Mucosa of stomach (tissue), 1 donor: ENCODE data around the gene NXT1.

ENCODE experiments used
- H3K27me3 ChIP-seq: one replicate; pipeline ENCODE4 v1.7.0; 2013; ENCODE audit warnings: mild to moderate bottlenecking, low read length; ENCODE audit not compliant: control insufficient read depth, insufficient read depth
- H3K36me3 ChIP-seq: one replicate; pipeline ENCODE4 v1.7.0; 2013; ENCODE audit warnings: low read length; ENCODE audit not compliant: control insufficient read depth, insufficient read depth
- H3K4me1 ChIP-seq: one replicate; pipeline ENCODE4 v1.7.0; 2013; ENCODE audit warnings: mild to moderate bottlenecking, low read length; ENCODE audit not compliant: control insufficient read depth, insufficient read depth
- H3K4me3 ChIP-seq: one replicate; pipeline ENCODE4 v1.7.0; 2013; ENCODE audit warnings: low read length
- H3K9ac ChIP-seq: one replicate; pipeline ENCODE4 v1.7.0; 2013; ENCODE audit warnings: mild to moderate bottlenecking, low read length, moderate library complexity
- H3K9me3 ChIP-seq: one replicate; pipeline ENCODE4 v1.7.0; 2013; ENCODE audit warnings: mild to moderate bottlenecking, low read length, moderate library complexity; ENCODE audit not compliant: control insufficient read depth
- donor health status: Pancreatic carcinoma.

Gene NXT1

GRCh38 chr20:23363257-23363649 is 12.7 kb downstream of the NXT1 start:
- H3K27me3 ChIP-seq, result no peaks in the 10 kb centered on the region
- no peaks in the 10 kb centered on the region for H3K36me3 ChIP-seq
- peak overlapping the region; percentile 10 for H3K4me3 ChIP-seq
- peaks cover 44% of the 10 kb centered on the region for H3K4me1 ChIP-seq
- H3K9ac ChIP-seq, result peak overlapping the region; percentile 79
- H3K9me3 ChIP-seq, result no peaks in the 10 kb centered on the region

GRCh38 chr20:23365390-23366165 is 15.0 kb downstream of the NXT1 start:
- no peak overlapping the region for H3K9ac ChIP-seq
- peaks cover 26% of the 10 kb centered on the region for H3K4me1 ChIP-seq
- no peak overlapping the region for H3K4me3 ChIP-seq
- H3K27me3 ChIP-seq, result no peaks in the 10 kb centered on the region
- no peaks in the 10 kb centered on the region for H3K36me3 ChIP-seq
- H3K9me3 ChIP-seq, result no peaks in the 10 kb centered on the region

GRCh38 chr20:23366384-23366783 is 15.8 kb downstream of the NXT1 start:
- H3K27me3 ChIP-seq, result no peaks in the 10 kb centered on the region
- peaks cover 19% of the 10 kb centered on the region for H3K4me1 ChIP-seq
- H3K4me3 ChIP-seq, result no peak overlapping the region
- H3K9me3 ChIP-seq, result no peaks in the 10 kb centered on the region
- H3K36me3 ChIP-seq, result no peaks in the 10 kb centered on the region
- H3K9ac ChIP-seq, result no peak overlapping the region

GRCh38 chr20:23367770-23368169 is 17.2 kb downstream of the NXT1 start:
- no peaks in the 10 kb centered on the region for H3K27me3 ChIP-seq
- no peaks in the 10 kb centered on the region for H3K36me3 ChIP-seq
- no peak overlapping the region for H3K9ac ChIP-seq
- H3K4me3 ChIP-seq, result no peak overlapping the region
- no peaks in the 10 kb centered on the region for H3K9me3 ChIP-seq
- H3K4me1 ChIP-seq, result peaks cover 18% of the 10 kb centered on the region

GRCh38 chr20:23368316-23369071 is 17.9 kb downstream of the NXT1 start:
- Histone ChIP-seq H3K4me3 (no peak overlapping the region), H3K4me1 (peaks cover 10% of the 10 kb centered on the region), H3K9ac (no peak overlapping the region), H3K27me3 (no peaks in the 10 kb centered on the region), H3K9me3 (no peaks in the 10 kb centered on the region), H3K36me3 (peaks cover 3% of the 10 kb centered on the region)

GRCh38 chr20:23369072-23369823 is 18.7 kb downstream of the NXT1 start:
- H3K36me3 ChIP-seq, result peaks cover 5% of the 10 kb centered on the region
- no peaks in the 10 kb centered on the region for H3K27me3 ChIP-seq
- H3K9me3 ChIP-seq, result no peaks in the 10 kb centered on the region
- H3K9ac ChIP-seq, result no peak overlapping the region
- no peak overlapping the region for H3K4me3 ChIP-seq
- peaks cover 10% of the 10 kb centered on the region for H3K4me1 ChIP-seq

- peaks cover 10% of the 10 kb centered on the region for H3K4me1 ChIP-seq
- H3K9me3 ChIP-seq, result no peaks in the 10 kb centered on the region
- H3K36me3 ChIP-seq, result peaks cover 5% of the 10 kb centered on the region
- H3K9ac ChIP-seq, result no peak overlapping the region
- no peak overlapping the region for H3K4me3 ChIP-seq
- no peaks in the 10 kb centered on the region for H3K27me3 ChIP-seq
These were observed 19.7 kb downstream of the NXT1 start for GRCh38 chr20:23370274-23370673.

- Histone ChIP-seq H3K4me3 (no peak overlapping the region), H3K9ac (no peak overlapping the region), H3K4me1 (peaks cover 9% of the 10 kb centered on the region), H3K36me3 (peaks cover 5% of the 10 kb centered on the region), H3K9me3 (no peaks in the 10 kb centered on the region), H3K27me3 (no peaks in the 10 kb centered on the region)
These were observed 20.3 kb downstream of the NXT1 start for GRCh38 chr20:23370873-23371272.

GRCh38 chr20:23371496-23371895 is 20.9 kb downstream of the NXT1 start:
- no peaks in the 10 kb centered on the region for H3K9me3 ChIP-seq
- H3K4me1 ChIP-seq, result peaks cover 2% of the 10 kb centered on the region
- no peaks in the 10 kb centered on the region for H3K27me3 ChIP-seq
- no peak overlapping the region for H3K4me3 ChIP-seq
- H3K36me3 ChIP-seq, result peaks cover 5% of the 10 kb centered on the region
- no peak overlapping the region for H3K9ac ChIP-seq

GRCh38 chr20:23374441-23374840 is 23.9 kb downstream of the NXT1 start:
- Histone ChIP-seq H3K9me3 (no peaks in the 10 kb centered on the region), H3K9ac (no peak overlapping the region), H3K4me1 (no peaks in the 10 kb centered on the region), H3K36me3 (peaks cover 5% of the 10 kb centered on the region), H3K27me3 (no peaks in the 10 kb centered on the region), H3K4me3 (no peak overlapping the region)

- H3K36me3 ChIP-seq, result peaks cover 5% of the 10 kb centered on the region
- no peak overlapping the region for H3K9ac ChIP-seq
- no peaks in the 10 kb centered on the region for H3K9me3 ChIP-seq
- no peaks in the 10 kb centered on the region for H3K4me1 ChIP-seq
- no peaks in the 10 kb centered on the region for H3K27me3 ChIP-seq
- no peak overlapping the region for H3K4me3 ChIP-seq
These were observed 25.2 kb downstream of the NXT1 start for GRCh38 chr20:23375827-23376226.

GRCh38 chr20:23379772-23380171 is 29.2 kb downstream of the NXT1 start:
- H3K9me3 ChIP-seq, result no peaks in the 10 kb centered on the region
- H3K36me3 ChIP-seq, result no peaks in the 10 kb centered on the region
- H3K4me3 ChIP-seq, result no peak overlapping the region
- H3K27me3 ChIP-seq, result no peaks in the 10 kb centered on the region
- H3K4me1 ChIP-seq, result no peaks in the 10 kb centered on the region
- H3K9ac ChIP-seq, result no peak overlapping the region
